Renal cortex interstitium (tissue), 11 donors: ENCODE results near the gene C10orf90. TPM values are rescaled to one million over a fixed set of nuclear protein-coding genes. Genes with fewer than 3 reads are reported as not detected.

Experiments used
- DNase-seq, 11 donors: peaks; one replicate each; pipeline ENCODE4 v3.0.0-alpha.2; 2013; ENCODE audit warnings: low read depth in 9 of 11, low spot score in 4 of 11; ENCODE audit errors: extremely low read depth in 1 of 11
- polyA plus RNA-seq, 3 donors: library from polyadenylated mRNA; unstranded; fragments of 120-200 nt; gene quantifications; one replicate each; pipeline ENCODE4 v1.2.1, GENCODE V29; 2013; ENCODE audit not compliant: insufficient read length in 3 of 3

Gene C10orf90
- polyA plus RNA-seq, 3 donors, result 0.52 to 0.70 (median 0.70) TPM

DNA sequence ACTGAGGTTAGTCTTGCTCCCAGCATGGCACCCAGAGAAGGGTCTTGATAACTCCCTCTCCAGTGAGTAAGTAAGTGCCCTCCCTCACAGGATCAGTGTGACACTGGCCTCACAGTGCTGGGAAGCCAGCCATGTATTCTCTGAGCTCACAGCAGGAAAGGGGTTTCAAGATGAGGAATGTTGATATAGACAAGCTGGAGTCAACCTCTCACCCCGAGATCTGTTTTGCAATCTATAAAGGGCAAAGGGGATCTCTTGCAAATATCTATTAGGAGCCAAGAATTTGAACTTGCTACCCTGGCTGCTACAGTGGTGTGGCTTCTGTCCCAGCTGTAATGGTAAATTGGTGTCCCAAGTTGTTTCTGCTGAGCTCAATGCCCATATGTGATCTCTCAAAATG lies 212.0 kb downstream of the C10orf90 start:
- no peak for DNase-seq

DNA sequence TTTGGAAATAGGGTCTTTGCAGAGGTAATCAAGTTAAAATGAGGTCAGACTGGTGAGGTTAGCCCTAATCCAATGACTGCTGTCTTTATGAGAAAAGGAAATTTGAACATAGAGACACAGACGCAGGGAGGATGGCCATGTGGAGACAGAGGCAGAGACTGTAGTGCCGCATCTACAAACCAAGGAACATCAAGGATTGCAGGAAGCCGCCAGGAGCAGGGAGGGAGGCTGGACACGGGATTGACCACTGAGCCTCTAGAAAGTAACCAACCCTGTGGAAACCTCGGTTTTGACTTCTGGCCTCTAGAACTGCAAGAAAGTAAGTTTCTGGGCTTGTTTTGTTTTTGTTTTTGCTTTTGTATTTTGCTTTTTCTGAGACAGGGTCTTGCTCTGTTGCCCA lies 213.9 kb downstream of the C10orf90 start:
- no peak for DNase-seq

DNA sequence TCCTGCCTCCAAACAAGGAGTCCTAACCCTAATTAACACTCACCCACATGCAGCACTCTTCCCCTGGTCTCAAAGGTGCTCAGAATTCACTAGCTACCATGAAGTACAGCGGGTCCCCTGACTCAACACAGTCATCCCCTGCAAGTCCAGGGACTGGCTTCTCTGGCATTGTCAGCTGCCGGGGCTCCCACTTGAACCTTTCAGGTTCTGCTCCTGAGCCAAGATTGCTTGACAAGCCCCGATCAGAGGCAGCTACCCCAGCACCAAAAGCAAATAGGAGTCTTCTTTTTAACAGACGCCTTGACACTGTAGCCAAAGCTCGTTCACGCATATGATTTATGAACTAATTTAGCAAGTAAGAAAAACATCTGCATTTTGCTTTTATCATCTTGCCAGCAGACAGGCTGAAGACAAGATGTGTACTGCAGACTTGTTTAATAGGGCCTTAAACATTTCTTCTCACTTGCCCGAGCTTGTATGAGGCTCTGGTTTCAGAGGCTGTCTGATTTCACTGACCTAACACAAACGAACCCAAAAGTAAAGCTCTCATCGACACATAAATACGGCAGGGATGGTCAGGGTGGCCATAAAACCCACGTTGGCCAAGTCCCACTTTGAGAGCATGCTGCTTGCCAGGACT lies 214.6 kb downstream of the C10orf90 start:
- DNase-seq, result peak in 1 of 11 donors; percentile 46

DNA sequence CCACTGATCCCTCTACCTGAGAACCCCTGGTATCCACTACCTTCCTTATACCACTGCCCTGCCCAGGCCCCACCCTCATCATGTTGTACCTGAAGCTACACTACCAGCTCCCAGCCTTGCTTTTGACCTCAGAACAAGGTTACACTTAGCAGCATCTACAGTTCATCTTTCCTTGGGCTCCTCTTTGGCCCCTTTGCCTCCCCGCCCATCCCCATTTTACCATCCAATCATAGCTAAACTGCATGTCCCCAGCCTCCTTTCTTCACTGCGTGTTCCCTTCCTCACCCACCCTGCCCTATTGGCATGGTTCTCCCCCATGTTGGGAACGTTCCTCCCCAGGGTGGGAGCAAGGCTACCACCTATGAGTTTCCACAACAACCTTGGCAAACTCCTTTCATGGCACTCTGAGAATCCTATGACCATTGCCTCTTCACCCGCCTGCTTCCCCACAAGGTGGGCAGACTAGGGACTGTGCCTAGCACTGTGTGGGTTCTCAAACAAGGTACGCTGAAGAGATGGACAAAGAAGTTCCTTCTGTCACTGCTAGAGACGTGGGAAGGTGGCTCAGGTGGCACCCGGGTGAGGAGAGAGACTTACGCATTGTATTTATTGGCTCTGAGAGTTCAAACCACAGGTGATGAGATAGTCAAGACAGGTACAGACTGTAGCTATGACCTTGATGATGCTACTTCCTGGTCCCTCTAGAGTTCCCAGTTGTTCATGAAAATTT lies 215.3 kb downstream of the C10orf90 start:
- DNase-seq, result no peak

DNA sequence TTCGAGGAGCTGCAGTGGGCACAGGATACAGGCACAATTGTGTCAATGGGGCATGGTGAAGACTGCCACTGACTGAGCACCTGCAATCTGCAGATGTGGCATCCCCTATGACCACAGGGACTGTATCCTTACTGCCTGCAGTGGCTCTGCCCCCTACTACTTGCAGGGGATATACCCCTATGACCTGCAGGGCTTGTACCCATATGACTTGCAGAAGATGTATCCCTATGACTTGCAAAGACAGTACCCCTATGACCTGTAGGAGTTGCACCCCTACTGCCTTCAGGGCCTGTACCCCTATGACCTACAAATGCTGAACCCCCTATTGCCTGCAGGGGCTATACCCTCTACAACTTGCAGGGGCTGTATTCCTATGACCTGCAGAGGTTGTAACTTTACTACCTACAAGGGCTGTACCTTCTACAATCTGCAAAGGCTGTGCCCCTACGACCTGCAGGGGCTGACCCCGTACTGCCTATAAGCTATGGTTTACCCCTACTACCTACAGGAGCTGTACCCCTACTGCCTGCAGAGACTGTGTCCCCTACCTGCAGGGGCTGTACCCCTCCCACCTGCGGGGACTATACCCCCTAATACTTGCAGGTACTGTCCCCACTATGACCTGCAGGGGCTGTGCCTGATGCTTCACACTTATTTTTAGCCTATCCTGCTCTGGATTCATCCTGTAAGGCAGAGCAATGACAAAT lies 216.3 kb downstream of the C10orf90 start:
- no peak for DNase-seq

DNA sequence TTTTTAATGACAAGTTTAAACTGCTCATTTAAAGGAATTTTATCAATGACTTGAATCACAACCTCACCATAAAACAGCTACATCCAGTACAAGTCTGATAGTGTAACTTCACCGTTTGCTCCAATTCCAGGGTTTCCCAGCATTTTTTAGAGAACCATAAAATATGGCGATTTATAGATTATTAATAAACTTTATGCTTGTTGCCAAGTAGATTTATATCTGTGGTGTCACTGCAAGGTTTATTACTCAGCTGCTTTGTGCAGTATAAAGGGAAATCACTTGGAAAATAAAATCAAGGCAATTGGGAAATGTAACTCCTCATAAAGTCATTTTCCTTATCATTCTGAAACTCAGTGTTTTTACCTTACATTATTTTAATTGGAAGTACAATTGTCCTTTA lies 218.2 kb downstream of the C10orf90 start:
- DNase-seq, result no peak

DNA sequence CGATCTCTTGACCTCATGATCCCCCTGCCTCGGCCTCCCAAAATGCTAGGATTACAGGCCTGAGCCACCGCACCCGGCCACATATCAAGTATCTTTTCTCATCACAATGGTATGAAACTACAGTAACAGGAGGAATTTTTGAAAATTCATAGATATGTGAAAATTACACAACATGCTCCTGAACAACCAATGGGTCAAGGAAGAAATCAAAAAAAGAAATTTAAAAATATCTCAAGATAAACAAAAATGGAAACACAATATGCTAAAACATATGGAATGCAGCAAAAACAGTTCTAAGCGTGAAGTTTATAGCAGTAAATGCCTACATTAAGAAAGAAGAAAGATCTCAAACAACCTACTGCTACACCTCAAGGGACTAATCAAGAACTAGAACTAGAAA lies 222.4 kb downstream of the C10orf90 start:
- DNase-seq, result no peak

DNA sequence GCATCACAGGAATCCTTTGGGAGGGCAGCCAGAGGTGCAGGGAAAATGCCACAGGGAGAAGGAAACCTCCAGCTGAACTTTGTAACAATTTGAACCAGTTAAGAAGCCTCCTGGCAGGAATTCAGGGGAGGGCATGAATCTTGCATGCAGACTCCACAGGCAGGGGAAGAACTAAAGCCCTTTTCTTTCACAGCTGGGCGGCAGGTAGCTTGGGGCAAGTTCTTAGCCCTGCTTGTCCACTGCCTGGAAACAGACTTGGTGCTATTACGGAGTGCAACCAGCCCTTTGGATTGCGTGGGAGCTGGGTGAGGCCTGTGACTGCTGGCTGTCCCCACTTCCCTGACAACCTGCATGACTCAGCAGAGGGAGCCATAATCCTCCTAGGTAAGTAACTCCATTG lies 230.6 kb downstream of the C10orf90 start:
- no peak for DNase-seq

DNA sequence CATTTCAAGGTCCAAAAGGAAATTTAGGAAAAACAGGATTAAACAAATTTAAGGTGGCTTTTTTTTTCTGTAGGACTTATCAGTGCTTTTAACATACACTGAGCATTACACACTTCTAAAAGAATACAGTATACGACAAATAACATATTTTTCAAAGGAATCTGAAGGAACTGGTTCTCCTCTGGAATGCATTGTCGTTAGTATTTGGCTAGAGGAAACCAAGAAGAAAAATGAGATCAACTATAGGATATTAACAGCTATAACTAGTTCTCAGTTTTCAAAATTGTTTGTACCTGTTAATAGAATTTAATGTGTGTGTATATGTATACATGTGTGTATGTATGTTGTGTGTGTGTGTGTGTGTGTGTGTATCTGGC lies 232.1 kb downstream of the C10orf90 start:
- no peak for DNase-seq

DNA sequence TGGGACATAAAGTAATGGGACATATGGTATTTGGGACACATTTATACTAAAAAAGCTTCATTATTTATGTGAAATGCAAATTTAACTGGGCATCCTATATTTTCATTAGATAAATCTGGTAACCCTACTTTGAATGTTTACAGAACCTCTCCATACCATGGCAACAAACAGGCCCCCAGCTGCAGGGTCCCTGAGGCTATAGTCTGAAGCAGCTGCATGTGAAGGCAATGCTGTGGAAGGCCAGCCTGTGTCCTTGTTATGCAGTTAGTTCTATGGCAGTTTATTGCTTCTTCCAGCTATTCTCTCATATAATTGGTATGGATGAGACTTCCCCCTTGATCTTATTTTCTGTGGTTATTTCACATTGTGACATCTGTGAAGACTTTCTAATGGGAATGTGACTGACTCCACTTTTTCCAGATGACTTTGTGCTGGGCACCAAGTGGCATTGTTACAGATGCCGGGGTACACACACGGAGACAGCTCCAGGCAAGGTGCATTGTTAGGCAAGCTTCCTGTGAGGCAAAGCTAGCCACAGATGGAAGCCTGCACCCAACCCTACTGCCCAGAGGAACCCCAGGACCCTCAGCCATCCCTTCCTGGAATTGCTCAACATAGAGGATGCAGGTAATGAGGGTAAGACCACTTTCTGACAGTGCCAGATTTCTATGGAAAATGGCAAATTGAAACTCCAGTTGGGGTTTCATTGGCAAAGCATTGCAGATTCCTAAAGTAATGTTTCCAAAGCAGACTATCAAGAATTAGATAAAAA lies 232.7 kb downstream of the C10orf90 start:
- peak in 2 of 11 donors; percentile 20 to 55 for DNase-seq

DNA sequence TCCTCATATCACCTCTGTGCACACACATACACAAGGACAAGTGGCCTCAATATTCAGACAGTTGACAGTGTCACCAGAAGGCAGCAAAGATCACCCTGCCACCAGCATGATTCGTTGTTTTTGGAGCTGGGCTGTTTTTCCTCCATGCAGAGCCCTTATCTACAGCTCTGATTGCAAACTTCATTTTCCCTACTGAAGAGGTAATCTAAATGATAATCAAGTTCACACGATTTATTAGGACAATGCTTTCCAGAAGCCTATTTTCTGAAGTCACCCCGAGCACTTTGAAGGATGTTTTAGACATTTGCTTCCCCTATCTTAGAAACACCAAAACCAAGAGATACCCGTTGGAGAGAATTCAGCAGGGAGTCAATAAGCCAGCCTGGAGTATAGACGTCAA lies 236.3 kb downstream of the C10orf90 start:
- no peak for DNase-seq

DNA sequence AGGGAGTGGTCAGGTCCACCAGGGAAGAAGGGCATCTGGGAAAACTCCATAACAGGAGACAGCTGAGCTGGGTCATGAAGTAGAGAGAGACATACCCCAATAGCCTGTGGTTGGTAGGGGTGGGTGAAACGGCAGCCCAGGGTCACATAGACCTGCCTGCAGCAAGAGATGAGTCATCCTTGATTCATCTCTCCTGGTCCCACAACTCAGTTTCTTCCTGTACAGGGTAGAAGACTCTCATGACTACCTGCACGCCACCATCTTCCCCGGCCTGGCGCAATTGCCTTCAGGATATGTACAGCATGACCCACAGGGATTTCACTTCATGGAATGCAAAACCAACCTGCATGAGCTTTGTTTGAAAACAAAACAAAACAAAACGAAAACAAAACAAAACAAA lies 237.1 kb downstream of the C10orf90 start:
- no peak for DNase-seq

DNA sequence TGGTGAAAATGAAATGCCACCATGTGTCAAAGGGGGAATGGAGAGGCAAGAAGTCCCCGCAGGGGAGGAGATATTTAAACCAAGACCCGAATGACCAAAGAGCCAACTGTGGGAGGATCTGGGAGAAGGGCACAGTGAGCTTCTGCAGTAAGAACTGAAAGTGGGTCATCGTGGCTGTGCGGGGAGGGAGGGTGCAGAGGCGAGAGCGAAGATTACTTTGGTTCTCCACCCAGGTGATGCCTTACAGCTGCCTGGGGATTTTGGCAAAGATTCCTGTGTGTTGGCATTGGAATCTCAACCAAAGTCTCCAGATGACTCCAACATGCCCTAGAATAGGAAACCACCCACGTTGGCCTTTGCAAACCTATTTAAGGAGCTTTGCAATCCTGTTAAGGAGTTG lies 238.0 kb downstream of the C10orf90 start:
- no peak for DNase-seq

DNA sequence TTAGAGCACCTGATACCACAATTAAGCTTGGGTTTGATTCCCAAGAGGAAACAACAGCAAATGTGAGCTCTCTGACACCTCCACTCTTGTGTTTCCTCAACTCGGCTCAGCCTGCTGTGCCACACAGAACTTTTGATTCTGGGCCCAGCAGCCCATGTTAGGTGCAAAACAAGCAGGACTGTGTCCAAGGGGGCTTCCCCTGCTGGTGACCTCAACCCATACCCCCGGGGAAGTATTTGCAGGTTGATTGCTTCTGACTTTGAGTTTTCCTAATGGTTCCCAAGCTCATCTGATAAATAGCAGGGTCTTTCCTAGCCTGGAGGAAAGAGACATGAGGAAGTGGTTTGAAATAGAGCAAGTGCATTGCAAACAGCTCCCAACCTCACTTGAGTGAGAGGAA lies 238.7 kb downstream of the C10orf90 start:
- no peak for DNase-seq

DNA sequence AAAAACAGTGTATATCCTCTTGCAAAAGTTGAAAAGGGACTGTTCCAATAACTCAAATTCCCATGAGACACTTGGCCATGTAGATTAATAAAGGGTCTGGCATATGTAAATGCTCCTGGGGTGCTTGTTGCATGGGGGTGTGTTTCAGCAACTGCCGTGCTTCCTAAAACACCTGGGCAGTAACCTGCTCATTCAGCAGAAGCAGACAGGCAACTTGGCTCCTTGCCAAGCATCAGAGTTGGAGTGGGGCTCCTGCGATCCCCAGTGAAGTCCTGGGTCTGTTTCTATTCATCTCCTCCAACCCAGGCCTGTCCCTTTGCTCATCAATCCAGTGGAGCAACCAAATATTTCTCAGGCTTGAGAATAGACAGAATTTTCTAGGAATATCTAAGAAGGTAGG lies 240.0 kb downstream of the C10orf90 start:
- DNase-seq, result no peak

DNA sequence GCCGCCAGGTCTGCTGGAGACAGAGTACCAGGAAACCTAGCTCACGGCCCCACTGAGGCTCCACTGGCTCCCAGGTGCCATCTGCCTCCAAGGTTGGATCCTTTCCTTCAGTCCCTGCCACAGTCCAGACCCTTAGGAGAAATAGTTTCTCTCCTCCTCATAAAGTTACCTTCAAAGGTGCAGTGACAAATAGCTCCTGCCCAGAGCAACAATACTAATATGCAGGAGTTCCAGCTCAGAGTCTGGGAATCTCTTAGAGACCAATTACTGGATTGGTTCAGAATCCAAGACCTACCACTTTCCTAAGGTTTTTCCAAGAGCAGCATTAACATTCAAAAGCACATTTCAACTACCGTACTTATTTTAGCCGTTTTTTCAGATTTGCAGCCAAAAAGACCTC lies 241.2 kb downstream of the C10orf90 start:
- DNase-seq, result no peak

DNA sequence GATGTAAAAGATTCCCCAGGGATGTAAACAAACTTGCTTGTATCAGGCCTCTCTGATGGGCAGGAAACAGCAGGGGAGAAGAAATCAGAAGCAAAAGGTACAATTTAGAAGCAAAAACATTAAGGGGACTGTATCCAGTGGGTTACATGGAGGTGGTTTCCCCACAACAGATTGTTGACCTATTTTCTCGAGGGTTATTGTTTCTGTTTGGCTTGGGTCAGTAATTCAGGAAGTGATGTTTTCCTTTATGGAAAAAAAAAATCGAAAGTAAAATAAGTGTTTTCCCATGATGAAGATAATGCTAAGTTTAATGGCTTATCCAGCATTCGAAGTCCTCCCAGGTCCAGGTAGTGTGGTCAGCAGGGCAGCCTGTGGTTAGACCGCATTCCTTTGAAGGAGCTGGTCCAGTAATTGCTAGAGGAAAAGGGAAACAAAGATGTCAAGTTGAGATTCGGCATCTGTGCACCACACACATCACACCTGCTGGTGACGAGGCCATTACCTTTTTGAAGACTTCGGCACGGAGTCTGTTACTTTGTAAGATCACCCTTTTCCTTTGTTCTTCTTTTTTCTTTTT lies 244.9 kb downstream of the C10orf90 start:
- peak in 8 of 11 donors; percentile 13 to 45 (median 38) for DNase-seq

DNA sequence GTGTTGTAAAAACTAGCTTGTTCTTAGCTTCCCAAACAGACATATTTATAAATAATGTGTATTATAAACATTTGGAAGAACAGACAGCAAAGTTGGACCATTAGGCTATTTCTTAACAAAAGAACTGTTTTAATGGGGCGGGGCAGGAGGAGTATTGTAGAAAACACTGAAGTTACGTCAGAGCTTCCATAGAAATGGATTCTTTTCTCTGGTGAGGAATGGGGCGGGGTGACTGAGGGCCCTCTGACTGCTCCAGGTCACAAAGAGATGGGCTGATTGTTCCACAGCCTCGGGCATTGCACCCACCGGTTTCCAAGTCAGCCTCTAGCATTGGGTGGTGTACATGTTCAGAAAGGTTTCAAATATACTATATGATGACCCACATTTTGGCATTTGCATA lies 245.5 kb downstream of the C10orf90 start:
- no peak for DNase-seq

DNA sequence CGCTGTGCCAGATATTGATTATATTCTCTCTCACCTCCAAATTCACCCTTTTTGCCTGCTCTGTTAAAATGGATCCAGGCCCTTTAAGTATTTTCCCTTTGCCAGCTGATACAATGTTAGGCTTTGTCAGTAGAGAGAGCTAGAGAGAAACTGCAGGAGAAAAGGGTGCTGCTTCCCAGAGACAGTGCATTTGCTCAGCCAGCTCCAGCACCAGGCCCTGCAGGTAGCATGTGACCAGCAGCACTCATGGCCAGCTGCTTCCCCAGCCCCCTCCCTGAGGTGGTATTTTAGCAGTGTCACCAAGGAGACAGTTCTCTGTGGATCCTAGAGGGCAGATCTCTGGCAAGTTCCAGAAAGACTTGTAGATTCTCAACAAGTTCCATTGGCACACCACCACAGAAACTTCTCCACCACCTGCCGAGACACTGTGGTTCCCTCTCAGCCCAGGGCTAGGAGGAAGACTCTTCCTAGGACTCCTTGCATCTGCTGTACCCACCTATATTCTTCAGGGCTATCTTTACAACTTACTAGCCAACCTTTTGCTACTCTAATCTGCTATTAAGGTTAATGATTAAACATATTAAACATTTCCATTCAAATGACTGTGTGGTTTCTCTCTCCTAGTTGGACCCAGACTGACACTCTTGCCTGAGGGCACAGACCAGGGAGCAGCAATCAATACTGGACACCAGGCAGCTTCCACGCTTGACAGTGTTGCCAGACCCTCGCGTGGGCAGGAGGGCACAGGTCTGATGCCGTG lies 246.6 kb downstream of the C10orf90 start:
- no peak for DNase-seq
